ENCODE data around the gene CYTH4. TPM values are rescaled to one million over a fixed set of nuclear protein-coding genes. Genes with fewer than 3 reads are reported as not detected.

CYTH4 gene
- total RNA-seq, 4 donors from 2014 or later, result 17.4 to 83.5 (median 34.4) TPM

DNA sequence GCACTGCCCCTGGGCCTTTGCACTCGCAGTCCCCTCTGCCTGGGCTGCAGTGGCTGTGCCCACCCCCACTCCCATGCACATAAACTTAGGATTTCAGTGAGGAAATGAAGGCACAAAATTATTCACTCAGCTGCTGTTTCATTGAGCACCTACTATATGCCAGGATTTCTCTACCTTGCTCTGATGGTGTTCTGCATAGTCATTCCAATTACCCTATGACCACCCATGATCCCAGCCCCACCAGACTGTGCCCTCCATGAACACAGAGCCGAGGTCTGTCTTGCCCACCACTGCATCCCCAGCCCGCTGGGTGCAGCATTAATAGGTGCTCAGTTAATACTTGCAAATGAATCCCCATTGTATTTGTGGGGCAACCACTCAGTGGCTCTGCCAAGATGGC lies 10.9 kb downstream of the CYTH4 start:
- ATAC-seq (ENCODE audit: low FRiP score) (no peak), DNase-seq (ENCODE audit: low spot score) (no peak)

GRCh38 chr22:37294747-37295146 lies 12.4 kb downstream of the CYTH4 start:
- ATAC-seq (ENCODE audit: low FRiP score), result no peak
- no peak for TF ChIP-seq CTCF (IDR thresholded peaks at IDR 0.05)
- DNase-seq (ENCODE audit: low spot score), result no peak

More for the DNA sequence above, 10.9 kb downstream of the CYTH4 start:
- TF ChIP-seq CTCF (IDR thresholded peaks at IDR 0.05), result no peak

- ATAC-seq (ENCODE audit: low FRiP score) (no peak), DNase-seq (ENCODE audit: low spot score) (no peak)
- TF ChIP-seq CTCF (IDR thresholded peaks at IDR 0.05), result no peak
Observed at GRCh38 chr22:37295213-37295886, 13.0 kb downstream of the CYTH4 start.

DNA sequence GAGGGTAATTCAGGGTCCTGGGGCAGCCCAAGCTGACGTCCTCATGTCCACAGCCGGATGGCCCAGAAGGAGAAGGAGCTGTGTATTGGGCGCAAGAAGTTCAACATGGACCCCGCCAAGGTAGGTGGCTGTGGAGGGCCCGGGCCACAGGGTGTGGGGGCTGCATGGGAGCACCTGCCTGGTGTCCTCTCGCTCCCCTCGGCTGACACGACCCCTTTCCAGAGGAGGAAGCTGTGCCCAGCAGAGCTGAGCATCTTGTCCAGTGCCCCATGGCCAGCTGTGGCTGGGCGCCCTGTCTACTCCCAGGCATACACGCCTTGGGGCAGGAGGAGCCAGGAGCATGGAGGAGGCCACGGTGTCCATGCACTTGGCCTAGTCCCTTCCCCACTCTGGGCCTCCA lies 13.6 kb downstream of the CYTH4 start:
- no peak for ATAC-seq (ENCODE audit: low FRiP score)
- DNase-seq (ENCODE audit: low spot score), result no peak
- no peak for TF ChIP-seq CTCF (IDR thresholded peaks at IDR 0.05)

DNA sequence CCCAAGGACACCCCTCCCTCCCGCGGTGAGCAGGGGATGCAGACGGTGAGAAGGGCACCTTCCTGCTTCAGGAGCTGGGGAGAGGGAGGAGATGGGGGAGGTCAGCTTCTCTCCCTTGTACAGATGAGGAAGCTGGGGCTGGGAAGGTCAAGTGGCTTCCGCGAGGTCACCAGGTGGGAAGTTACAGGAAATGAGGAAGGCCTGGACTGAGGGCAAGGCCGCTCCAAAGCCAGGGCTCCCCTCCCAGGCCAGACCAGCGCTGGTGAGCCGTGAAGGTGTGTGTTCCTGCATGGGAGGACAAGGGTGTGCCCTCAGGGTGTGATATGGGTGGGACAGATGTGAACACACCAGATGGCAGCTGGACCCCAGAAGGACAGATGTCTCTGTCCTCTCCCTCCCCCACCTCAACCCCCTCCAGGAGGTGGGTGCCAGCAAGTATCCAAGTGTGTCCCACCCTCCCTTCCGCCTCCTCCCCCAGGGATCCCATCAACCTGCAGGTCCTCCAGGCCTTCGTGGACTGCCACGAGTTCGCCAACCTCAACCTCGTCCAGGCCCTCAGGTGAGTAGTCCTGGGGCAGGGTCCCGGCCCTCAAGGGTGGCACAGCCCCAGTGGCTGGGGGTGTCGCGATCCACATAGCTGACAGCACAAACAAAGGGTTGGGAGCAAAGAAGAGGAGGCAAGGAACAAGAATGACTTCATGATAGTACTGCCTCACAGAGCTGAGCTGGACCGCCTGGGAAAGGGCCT lies 16.6 kb downstream of the CYTH4 start:
- DNase-seq (ENCODE audit: low spot score), result no peak
- TF ChIP-seq CTCF (IDR thresholded peaks at IDR 0.05), result no peak
- ATAC-seq (ENCODE audit: low FRiP score), result no peak

- ATAC-seq (ENCODE audit: low FRiP score) (no peak), DNase-seq (ENCODE audit: low spot score) (no peak)
- TF ChIP-seq CTCF (IDR thresholded peaks at IDR 0.05), result no peak
Observed at GRCh38 chr22:37299969-37300509, 17.7 kb downstream of the CYTH4 start.
